ENCODE results near the gene CLOCK.

CLOCK gene

DNA sequence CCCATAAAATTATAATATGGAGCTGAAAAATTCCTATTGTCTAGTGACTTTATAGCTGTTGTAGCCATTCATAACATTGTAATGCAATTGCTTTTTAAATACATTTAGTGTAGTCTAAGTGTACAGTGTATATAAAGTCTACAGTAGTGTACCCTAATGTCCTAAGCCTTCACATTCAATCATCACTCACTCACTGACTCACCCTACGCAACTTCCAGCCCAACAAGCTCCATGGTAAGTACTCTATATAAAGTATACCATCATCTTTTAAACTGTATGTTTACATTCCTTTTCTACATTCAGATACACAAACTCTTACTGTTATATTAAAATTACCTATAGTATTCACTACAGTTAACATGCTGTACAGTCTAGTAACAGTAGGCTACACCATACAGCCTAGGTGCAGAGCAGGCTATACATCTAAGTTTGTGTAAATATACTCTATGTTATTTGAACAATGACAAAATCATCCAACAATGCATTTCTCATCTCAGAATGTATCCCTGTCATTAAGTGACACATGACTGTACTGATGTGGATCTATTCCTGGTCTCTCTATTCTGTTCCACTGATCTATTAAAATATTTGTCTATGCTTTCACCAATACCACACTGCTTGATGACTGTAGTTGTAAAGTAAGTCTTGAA, 33.7 kb downstream of the CLOCK start:
- Histone ChIP-seq H3K36me3 (ENCODE audit: control insufficient read depth, insufficient read depth, low read length) (no peaks in the 10 kb centered on the region), H3K9me3 (ENCODE audit: control insufficient read depth, insufficient read depth, low read length) (no peaks in the 10 kb centered on the region), H3K4me1 (ENCODE audit: control insufficient read depth, insufficient read depth, low read length) (no peaks in the 10 kb centered on the region), H3K4me3 (ENCODE audit: low read length) (no peak overlapping the region), H3K27me3 (ENCODE audit: control insufficient read depth, insufficient read depth, low read length) (no peaks in the 10 kb centered on the region), H3K27ac (ENCODE audit: low read length) (no peak overlapping the region)
- WGBS (ENCODE audit: insufficient coverage, insufficient read length): no CpG with 5 or more reads among the region's 1 CpG
- DNase-seq (ENCODE audit: low read depth, low spot score): no peak

- H3K36me3 ChIP-seq (ENCODE audit: control insufficient read depth, insufficient read depth, low read length): no peaks in the 10 kb centered on the region
- no peak overlapping the region for H3K4me3 ChIP-seq (ENCODE audit: low read length)
- H3K27me3 ChIP-seq (ENCODE audit: control insufficient read depth, insufficient read depth, low read length): no peaks in the 10 kb centered on the region
- no peak for DNase-seq (ENCODE audit: low read depth, low spot score)
- H3K9me3 ChIP-seq (ENCODE audit: control insufficient read depth, insufficient read depth, low read length): no peaks in the 10 kb centered on the region
- H3K27ac ChIP-seq (ENCODE audit: low read length): no peak overlapping the region
- WGBS (ENCODE audit: insufficient coverage, insufficient read length): no CpG with 5 or more reads among the region's 1 CpG
- H3K4me1 ChIP-seq (ENCODE audit: control insufficient read depth, insufficient read depth, low read length): no peaks in the 10 kb centered on the region
These were observed 34.6 kb downstream of the CLOCK start for GRCh38 chr4:55512077-55512476.

- H3K9me3 ChIP-seq (ENCODE audit: control insufficient read depth, insufficient read depth, low read length): no peaks in the 10 kb centered on the region
- H3K27ac ChIP-seq (ENCODE audit: low read length): no peak overlapping the region
- no peaks in the 10 kb centered on the region for H3K27me3 ChIP-seq (ENCODE audit: control insufficient read depth, insufficient read depth, low read length)
- no peak for DNase-seq (ENCODE audit: low read depth, low spot score)
- no peak overlapping the region for H3K4me3 ChIP-seq (ENCODE audit: low read length)
- H3K36me3 ChIP-seq (ENCODE audit: control insufficient read depth, insufficient read depth, low read length): no peaks in the 10 kb centered on the region
- H3K4me1 ChIP-seq (ENCODE audit: control insufficient read depth, insufficient read depth, low read length): no peaks in the 10 kb centered on the region
These were observed 36.0 kb downstream of the CLOCK start for GRCh38 chr4:55510685-55511084.

GRCh38 chr4:55509266-55509665, 37.4 kb downstream of the CLOCK start:
- Histone ChIP-seq H3K27ac (ENCODE audit: low read length) (no peak overlapping the region), H3K4me3 (ENCODE audit: low read length) (no peak overlapping the region), H3K27me3 (ENCODE audit: control insufficient read depth, insufficient read depth, low read length) (no peaks in the 10 kb centered on the region), H3K4me1 (ENCODE audit: control insufficient read depth, insufficient read depth, low read length) (no peaks in the 10 kb centered on the region), H3K36me3 (ENCODE audit: control insufficient read depth, insufficient read depth, low read length) (no peaks in the 10 kb centered on the region), H3K9me3 (ENCODE audit: control insufficient read depth, insufficient read depth, low read length) (no peaks in the 10 kb centered on the region)
- no peak for DNase-seq (ENCODE audit: low read depth, low spot score)
- WGBS (ENCODE audit: insufficient coverage, insufficient read length): 100% methylated on average over 2 of the region's 3 CpGs

- no CpG with 5 or more reads among the region's 1 CpG for WGBS (ENCODE audit: insufficient coverage, insufficient read length)
- Histone ChIP-seq H3K9me3 (ENCODE audit: control insufficient read depth, insufficient read depth, low read length) (no peaks in the 10 kb centered on the region), H3K36me3 (ENCODE audit: control insufficient read depth, insufficient read depth, low read length) (no peaks in the 10 kb centered on the region), H3K4me1 (ENCODE audit: control insufficient read depth, insufficient read depth, low read length) (no peaks in the 10 kb centered on the region), H3K27ac (ENCODE audit: low read length) (no peak overlapping the region), H3K4me3 (ENCODE audit: low read length) (no peak overlapping the region), H3K27me3 (ENCODE audit: control insufficient read depth, insufficient read depth, low read length) (no peaks in the 10 kb centered on the region)
- DNase-seq (ENCODE audit: low read depth, low spot score): no peak
These were observed 39.1 kb downstream of the CLOCK start for GRCh38 chr4:55507612-55508011.

GRCh38 chr4:55503169-55503568, 43.5 kb downstream of the CLOCK start:
- Histone ChIP-seq H3K36me3 (ENCODE audit: control insufficient read depth, insufficient read depth, low read length) (no peaks in the 10 kb centered on the region), H3K9me3 (ENCODE audit: control insufficient read depth, insufficient read depth, low read length) (no peaks in the 10 kb centered on the region), H3K4me3 (ENCODE audit: low read length) (no peak overlapping the region), H3K27ac (ENCODE audit: low read length) (no peak overlapping the region), H3K27me3 (ENCODE audit: control insufficient read depth, insufficient read depth, low read length) (no peaks in the 10 kb centered on the region; the same call in 1 of the 2 replicates), H3K4me1 (ENCODE audit: control insufficient read depth, insufficient read depth, low read length) (no peaks in the 10 kb centered on the region)
- no CpG with 5 or more reads among the region's 2 CpGs for WGBS (ENCODE audit: insufficient coverage, insufficient read length)
- DNase-seq (ENCODE audit: low read depth, low spot score): no peak

GRCh38 chr4:55500072-55500471, 46.6 kb downstream of the CLOCK start:
- Histone ChIP-seq H3K27ac (ENCODE audit: low read length) (no peak overlapping the region), H3K4me3 (ENCODE audit: low read length) (no peak overlapping the region), H3K4me1 (ENCODE audit: control insufficient read depth, insufficient read depth, low read length) (no peaks in the 10 kb centered on the region), H3K9me3 (ENCODE audit: control insufficient read depth, insufficient read depth, low read length) (no peaks in the 10 kb centered on the region), H3K36me3 (ENCODE audit: control insufficient read depth, insufficient read depth, low read length) (no peaks in the 10 kb centered on the region), H3K27me3 (ENCODE audit: control insufficient read depth, insufficient read depth, low read length) (no peaks in the 10 kb centered on the region; the same call in 1 of the 2 replicates)
- no peak for DNase-seq (ENCODE audit: low read depth, low spot score)
- WGBS (ENCODE audit: insufficient coverage, insufficient read length): no CpG with 5 or more reads among the region's 2 CpGs

DNA sequence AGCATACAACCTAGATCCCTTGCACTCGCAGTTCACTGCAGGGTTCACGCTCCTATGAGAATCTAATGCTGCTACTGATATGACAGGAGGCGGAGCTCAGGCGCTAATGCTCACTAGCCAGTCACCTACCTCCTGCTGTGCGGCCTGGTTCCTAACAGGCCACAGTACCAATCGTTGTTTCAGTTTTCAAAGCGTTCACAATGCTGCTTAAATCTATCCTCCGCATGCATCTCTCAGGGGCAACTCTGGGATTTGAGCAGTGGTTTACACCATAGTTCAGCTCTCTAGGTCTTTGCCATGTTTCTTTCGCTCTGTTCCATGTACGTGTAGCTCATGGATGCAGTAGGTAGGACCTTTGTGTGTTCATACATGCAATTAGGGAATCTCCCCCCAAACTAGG, 47.2 kb downstream of the CLOCK start:
- no peaks in the 10 kb centered on the region; the same call in 1 of the 2 replicates for H3K27me3 ChIP-seq (ENCODE audit: control insufficient read depth, insufficient read depth, low read length)
- no CpG with 5 or more reads among the region's 10 CpGs for WGBS (ENCODE audit: insufficient coverage, insufficient read length)
- no peak for DNase-seq (ENCODE audit: low read depth, low spot score)

GRCh38 chr4:55498051-55498450, 48.7 kb downstream of the CLOCK start:
- Histone ChIP-seq H3K27ac (ENCODE audit: low read length) (no peak overlapping the region), H3K4me1 (ENCODE audit: control insufficient read depth, insufficient read depth, low read length) (no peaks in the 10 kb centered on the region), H3K36me3 (ENCODE audit: control insufficient read depth, insufficient read depth, low read length) (no peaks in the 10 kb centered on the region), H3K9me3 (ENCODE audit: control insufficient read depth, insufficient read depth, low read length) (no peaks in the 10 kb centered on the region), H3K4me3 (ENCODE audit: low read length) (no peak overlapping the region), H3K27me3 (ENCODE audit: control insufficient read depth, insufficient read depth, low read length) (no peaks in the 10 kb centered on the region; the same call in 1 of the 2 replicates)
- DNase-seq (ENCODE audit: low read depth, low spot score): no peak
- no CpG with 5 or more reads among the region's 3 CpGs for WGBS (ENCODE audit: insufficient coverage, insufficient read length)

More for the DNA sequence above, 47.2 kb downstream of the CLOCK start:
- no peak overlapping the region for H3K4me3 ChIP-seq (ENCODE audit: low read length)
- H3K9me3 ChIP-seq (ENCODE audit: control insufficient read depth, insufficient read depth, low read length): no peaks in the 10 kb centered on the region
- no peaks in the 10 kb centered on the region for H3K4me1 ChIP-seq (ENCODE audit: control insufficient read depth, insufficient read depth, low read length)
- no peaks in the 10 kb centered on the region for H3K36me3 ChIP-seq (ENCODE audit: control insufficient read depth, insufficient read depth, low read length)
- H3K27ac ChIP-seq (ENCODE audit: low read length): no peak overlapping the region

DNA sequence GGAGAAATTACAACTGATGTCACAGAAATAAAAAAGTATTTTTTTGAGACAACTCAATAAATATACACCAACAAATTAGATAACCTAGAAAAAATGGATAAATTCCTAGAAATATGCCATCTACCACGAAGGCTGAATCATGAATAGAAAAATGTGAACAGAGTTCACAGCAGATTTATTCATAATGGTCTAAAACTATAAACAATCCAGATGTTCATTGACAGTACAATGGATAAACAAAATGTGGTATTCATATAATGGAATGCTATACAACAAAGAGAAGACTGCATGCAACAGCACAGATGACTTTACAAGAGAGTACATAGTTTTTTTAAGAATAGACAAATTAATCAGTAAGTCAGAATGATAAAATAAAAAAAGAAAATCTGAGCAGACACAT, 55.2 kb downstream of the CLOCK start:
- no peaks in the 10 kb centered on the region for H3K4me1 ChIP-seq (ENCODE audit: control insufficient read depth, insufficient read depth, low read length)
- WGBS (ENCODE audit: insufficient coverage, insufficient read length): no CpG with 5 or more reads among the region's 1 CpG
- no peak overlapping the region for H3K4me3 ChIP-seq (ENCODE audit: low read length)
- H3K9me3 ChIP-seq (ENCODE audit: control insufficient read depth, insufficient read depth, low read length): no peaks in the 10 kb centered on the region
- DNase-seq (ENCODE audit: low read depth, low spot score): no peak
- no peak overlapping the region for H3K27ac ChIP-seq (ENCODE audit: low read length)
- no peaks in the 10 kb centered on the region for H3K27me3 ChIP-seq (ENCODE audit: control insufficient read depth, insufficient read depth, low read length)
- H3K36me3 ChIP-seq (ENCODE audit: control insufficient read depth, insufficient read depth, low read length): peaks cover 3% of the 10 kb centered on the region; the same call in 1 of the 2 replicates

- WGBS (ENCODE audit: insufficient coverage, insufficient read length): no CpG with 5 or more reads among the region's 3 CpGs
- no peak overlapping the region for H3K4me3 ChIP-seq (ENCODE audit: low read length)
These were observed 58.0 kb downstream of the CLOCK start for GRCh38 chr4:55488716-55489115.

More at GRCh38 chr4:55488716-55489115, 58.0 kb downstream of the CLOCK start:
- Histone ChIP-seq H3K27ac (ENCODE audit: low read length) (no peak overlapping the region), H3K27me3 (ENCODE audit: control insufficient read depth, insufficient read depth, low read length) (no peaks in the 10 kb centered on the region), H3K4me1 (ENCODE audit: control insufficient read depth, insufficient read depth, low read length) (no peaks in the 10 kb centered on the region), H3K36me3 (ENCODE audit: control insufficient read depth, insufficient read depth, low read length) (peaks cover 3% of the 10 kb centered on the region; the same call in 1 of the 2 replicates), H3K9me3 (ENCODE audit: control insufficient read depth, insufficient read depth, low read length) (no peaks in the 10 kb centered on the region)
- DNase-seq (ENCODE audit: low read depth, low spot score): no peak
